ENCODE measurements around the gene GAB2. TPM values are rescaled to one million over a fixed set of nuclear protein-coding genes. Genes with fewer than 3 reads are reported as not detected.

GAB2 gene, protein sequence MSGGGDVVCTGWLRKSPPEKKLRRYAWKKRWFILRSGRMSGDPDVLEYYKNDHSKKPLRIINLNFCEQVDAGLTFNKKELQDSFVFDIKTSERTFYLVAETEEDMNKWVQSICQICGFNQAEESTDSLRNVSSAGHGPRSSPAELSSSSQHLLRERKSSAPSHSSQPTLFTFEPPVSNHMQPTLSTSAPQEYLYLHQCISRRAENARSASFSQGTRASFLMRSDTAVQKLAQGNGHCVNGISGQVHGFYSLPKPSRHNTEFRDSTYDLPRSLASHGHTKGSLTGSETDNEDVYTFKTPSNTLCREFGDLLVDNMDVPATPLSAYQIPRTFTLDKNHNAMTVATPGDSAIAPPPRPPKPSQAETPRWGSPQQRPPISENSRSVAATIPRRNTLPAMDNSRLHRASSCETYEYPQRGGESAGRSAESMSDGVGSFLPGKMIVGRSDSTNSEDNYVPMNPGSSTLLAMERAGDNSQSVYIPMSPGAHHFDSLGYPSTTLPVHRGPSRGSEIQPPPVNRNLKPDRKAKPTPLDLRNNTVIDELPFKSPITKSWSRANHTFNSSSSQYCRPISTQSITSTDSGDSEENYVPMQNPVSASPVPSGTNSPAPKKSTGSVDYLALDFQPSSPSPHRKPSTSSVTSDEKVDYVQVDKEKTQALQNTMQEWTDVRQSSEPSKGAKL
- 10 to 100 TPM; 23.4 to 29.3 TPM for total RNA-seq

DNA sequence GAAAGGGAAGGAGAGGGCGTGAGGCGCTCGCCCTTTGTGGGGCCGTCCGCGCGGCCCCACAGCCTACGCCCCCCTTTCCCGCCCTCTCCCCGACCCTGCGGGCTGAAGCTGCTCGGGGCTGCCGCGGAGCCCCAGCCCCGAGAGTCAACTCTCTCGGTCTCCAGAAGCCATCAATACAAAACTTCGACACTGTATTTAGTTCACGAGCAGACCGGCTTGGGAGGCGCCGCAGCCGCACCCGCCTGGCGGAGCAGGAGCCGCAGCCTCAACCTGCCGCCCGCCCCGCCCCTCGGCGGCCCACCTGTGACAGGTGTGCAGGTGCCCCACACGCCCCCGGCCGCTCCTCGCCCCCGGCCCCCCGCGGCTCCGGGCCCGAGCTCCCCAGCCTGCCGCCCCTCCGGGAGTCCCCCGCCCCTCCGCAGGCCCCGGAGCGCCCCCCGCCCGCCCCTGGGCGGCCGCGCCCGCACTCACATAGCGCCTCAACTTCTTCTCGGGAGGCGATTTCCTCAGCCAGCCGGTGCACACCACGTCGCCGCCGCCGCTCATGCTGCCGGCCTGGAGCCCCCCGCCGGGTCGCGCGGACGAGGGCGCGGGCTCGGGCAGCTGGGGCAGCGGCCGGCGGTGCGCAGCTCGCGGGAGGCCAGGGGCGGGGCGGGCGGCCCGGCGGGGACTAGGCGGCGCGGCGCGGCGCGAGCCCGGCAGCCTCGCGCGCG lies at the start of gene GAB2:
Gene GAB2 (minus strand): TSS at position 646 of the 713 bp plus-strand sequence. CDS start 100 bp downstream, at position 546.

DNA sequence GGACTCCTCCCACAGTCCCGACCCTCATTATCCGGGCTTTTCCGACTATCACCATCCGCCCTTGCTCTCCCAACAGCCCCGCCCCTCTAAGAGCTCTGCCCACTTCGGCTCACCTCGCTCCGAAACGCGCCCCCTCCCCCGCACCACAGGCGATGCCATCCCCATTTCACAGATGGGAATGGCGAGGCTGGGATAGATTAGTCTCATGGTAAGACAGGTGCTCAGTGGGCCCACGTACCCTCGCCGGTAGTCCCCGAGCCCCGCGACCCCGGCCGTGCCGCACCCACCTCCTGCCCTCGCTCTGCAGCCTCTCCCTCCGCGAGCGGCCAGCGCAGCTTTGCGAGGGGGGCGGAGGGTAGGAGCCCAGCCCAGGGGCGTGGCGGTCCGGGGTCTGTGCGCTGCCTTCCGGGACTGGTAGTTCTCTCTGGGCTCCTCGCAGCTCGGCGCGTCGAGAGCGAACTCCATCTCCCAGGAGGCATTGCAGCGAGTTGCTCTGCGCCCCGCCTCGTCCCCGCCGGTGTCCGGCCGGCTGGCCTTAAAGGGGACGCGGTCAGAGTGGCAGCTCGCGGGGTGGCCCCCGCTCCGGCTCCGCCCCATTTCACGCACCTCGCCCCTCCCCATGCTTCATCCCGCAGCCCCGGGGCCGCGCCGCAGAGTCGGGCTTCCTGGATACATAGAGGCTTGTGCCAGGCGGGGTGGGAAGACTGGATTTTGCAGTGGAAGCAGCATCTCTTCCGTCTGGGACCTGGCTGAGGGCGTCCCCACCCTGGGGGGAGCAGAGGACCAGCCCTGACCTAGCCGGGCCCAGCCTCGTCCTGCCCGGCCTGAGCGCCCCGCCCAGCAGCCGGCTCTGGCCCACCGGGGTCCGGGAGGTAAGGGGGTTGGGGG lies 229.1 kb downstream of the GAB2 start, which contains the start of the genes KCTD21 and USP35:
Gene KCTD21 (minus strand): TSS at position 341 of the 888 bp plus-strand sequence. CDS start 14,072 bp downstream, outside the sequence.
Gene USP35 (plus strand): TSS at position 634 of the 888 bp plus-strand sequence. CDS start 7,327 bp downstream, outside the sequence.

Other genes with a start within 250 kb of the GAB2 start
- 10 to 100 TPM in 1 of 2 donors, 1 to 10 TPM in 1; 7.7 to 11.4 TPM for gene KCTD21, start 229.2 kb downstream of the GAB2 start, total RNA-seq
- gene USP35, start 228.9 kb downstream of the GAB2 start, total RNA-seq = 10 to 100 TPM; 10.7 to 14.5 TPM
- gene NARS2, start 157.0 kb upstream of the GAB2 start, total RNA-seq = 10 to 100 TPM; 37.5 to 52.9 TPM

Measured in melanocyte of skin (primary cell).